ENCODE measurements around the gene MYL7. TPM values are rescaled to one million over a fixed set of nuclear protein-coding genes. Genes with fewer than 3 reads are reported as not detected.

The MYL7 gene
- total and polyA plus RNA-seq, 9 of the 15 experiments (the other 6 are each of a cell fraction or from before 2014, with no cell fraction given): not detected

GRCh38 chr7:44128721-44129582, 12.2 kb downstream of the MYL7 start:
- Histone ChIP-seq H3K4me3 (no peak overlapping the region), H3K79me2 (ENCODE audit: control insufficient read depth, insufficient read depth, low read length) (0 out of 3 replicates have a peak, but pooled peaks cover 1% of the 10 kb centered on the region), H3K4me1 (replicated peaks in 1 of 2; ENCODE audit: control insufficient read depth in 2 of 2, insufficient read depth in 2 of 2, low read length in 2 of 2) (peaks cover 0 to 11% of the 10 kb centered on the region in 2 experiments; a peak in 3 of 5 replicates), H3K27me3 (ENCODE audit: control insufficient read depth in 2 of 2, insufficient read depth in 2 of 2, low read length in 2 of 2) (no peaks in the 10 kb centered on the region), H3K9ac (ENCODE audit: insufficient read depth in 1 of 2, low read depth in 2 of 2, low read length in 2 of 2) (no peak overlapping the region), H3K9me1 (ENCODE audit: control insufficient read depth, insufficient read depth, low read length) (no peaks in the 10 kb centered on the region), H3K27ac (ENCODE audit: extremely low read depth, low read depth, low read length) (no peak overlapping the region), H2AFZ (ENCODE audit: low read depth, low read length) (no peak overlapping the region), H4K20me1 (replicated peaks; ENCODE audit: control insufficient read depth, insufficient read depth, low read length) (no peaks in the 10 kb centered on the region), H3K9me3 (replicated peaks; ENCODE audit: control insufficient read depth, insufficient read depth, low read depth, low read length) (no peaks in the 10 kb centered on the region), H3K4me2 (ENCODE audit: insufficient read depth, low read length) (no peak overlapping the region), H3K36me3 (ENCODE audit: control insufficient read depth, insufficient read depth, low read length) (no peaks in the 10 kb centered on the region)
- no peak for DNase-seq (ENCODE audit: extremely low read depth in 1 of 4, low spot score in 3 of 4)
- POLR2A ChIA-PET: no interaction called here
- 3% methylated on average over 6 of the region's 6 CpGs for WGBS (ENCODE audit: insufficient coverage, low coverage, missing lambda C conversion rate)
- no TSS peak for BruUV-seq (replicated peaks)
- CTCF ChIA-PET (ENCODE audit: low intra/inter-chr PET ratio): no interaction called here
- intact Hi-C loops (cut with micrococcal nuclease): no loop called here
- TF ChIP-seq ZNF311 (CRISPR knock-in tag; IDR thresholded peaks at IDR 0.05) (no peak), RREB1 (CRISPR knock-in tag; IDR thresholded peaks at IDR 0.05) (no peak), KLF10 (CRISPR knock-in tag; IDR thresholded peaks at IDR 0.05) (no peak), PCBP2 (IDR thresholded peaks at IDR 0.05; ENCODE audit: low read depth, low read length, poor library complexity, severe bottlenecking) (no peak), SIN3A (IDR thresholded peaks at IDR 0.05; ENCODE audit: borderline replicate concordance in 2 of 2, control insufficient read depth in 1 of 2, low read depth in 2 of 2, low read length in 2 of 2) (no peak), MEF2A (IDR thresholded peaks at IDR 0.05; ENCODE audit: control insufficient read depth, low read depth, low read length) (no peak)
- no peak for FAIRE-seq
- in situ Hi-C loops (cut with MboI): no loop called here
- ATAC-seq: no peak
